OCI-LY1 (cell line): ENCODE data around the gene ACER1.

Experiments
- EZH2 ChIP-seq: fragments of 200-600 bp; sonication (generic), shearing (Covaris generic); IDR thresholded peaks from 2 replicates; pipeline ENCODE4 v1.8.0; 2017; ENCODE audit warnings: borderline replicate concordance, mixed run types, mild to moderate bottlenecking, antibody characterized with exemption, low read length, moderate library complexity, mixed read lengths
- TF ChIP-seq, protein P1 (sequence below): fragments of 200-600 bp; sonication (generic), shearing (Covaris generic); IDR thresholded peaks from 2 replicates; pipeline ENCODE4 v1.5.1; 2017; ENCODE audit warnings: mild to moderate bottlenecking, antibody characterized with exemption, low read length, moderate library complexity, mixed read lengths

DNA sequence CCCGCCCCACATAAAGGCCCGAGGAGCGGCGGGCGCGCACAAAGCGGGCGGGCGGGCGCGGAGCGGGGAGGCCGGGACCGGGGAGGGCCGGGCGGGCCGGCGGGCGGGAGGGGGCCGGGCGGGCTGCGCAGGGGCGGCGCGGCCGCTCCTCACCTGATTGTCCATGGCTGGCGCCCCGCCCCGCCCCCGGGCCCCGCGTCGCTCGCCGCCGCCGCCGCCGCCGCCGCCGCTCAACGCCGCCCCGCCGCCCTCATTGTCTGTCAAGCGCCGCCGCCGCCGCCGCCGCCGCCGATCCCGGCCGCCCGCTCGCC, 53.8 kb downstream of the ACER1 start:
- TF ChIP-seq, protein P1, sequence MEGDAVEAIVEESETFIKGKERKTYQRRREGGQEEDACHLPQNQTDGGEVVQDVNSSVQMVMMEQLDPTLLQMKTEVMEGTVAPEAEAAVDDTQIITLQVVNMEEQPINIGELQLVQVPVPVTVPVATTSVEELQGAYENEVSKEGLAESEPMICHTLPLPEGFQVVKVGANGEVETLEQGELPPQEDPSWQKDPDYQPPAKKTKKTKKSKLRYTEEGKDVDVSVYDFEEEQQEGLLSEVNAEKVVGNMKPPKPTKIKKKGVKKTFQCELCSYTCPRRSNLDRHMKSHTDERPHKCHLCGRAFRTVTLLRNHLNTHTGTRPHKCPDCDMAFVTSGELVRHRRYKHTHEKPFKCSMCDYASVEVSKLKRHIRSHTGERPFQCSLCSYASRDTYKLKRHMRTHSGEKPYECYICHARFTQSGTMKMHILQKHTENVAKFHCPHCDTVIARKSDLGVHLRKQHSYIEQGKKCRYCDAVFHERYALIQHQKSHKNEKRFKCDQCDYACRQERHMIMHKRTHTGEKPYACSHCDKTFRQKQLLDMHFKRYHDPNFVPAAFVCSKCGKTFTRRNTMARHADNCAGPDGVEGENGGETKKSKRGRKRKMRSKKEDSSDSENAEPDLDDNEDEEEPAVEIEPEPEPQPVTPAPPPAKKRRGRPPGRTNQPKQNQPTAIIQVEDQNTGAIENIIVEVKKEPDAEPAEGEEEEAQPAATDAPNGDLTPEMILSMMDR = no peak
- no peak for TF ChIP-seq EZH2
